Prostate gland (tissue), 2 donors: ENCODE results near the gene FAM135A.

Experiments used
- CTCF ChIP-seq, 4 experiments: fragments of 200-600 bp in 2 of 4; fragments of 450-650 bp in 2 of 4; sonication (generic) in 2 of 4; IDR thresholded peaks; 1 replicate in 3 of 4; 2 replicates in 1 of 4; pipeline ENCODE4 v1.5.1; 2016 to 2019; ENCODE audit warnings: antibody characterized with exemption in 4 of 4, mild to moderate bottlenecking in 2 of 4, moderate library complexity in 2 of 4
- POLR2A ChIP-seq: fragments of 450-650 bp; IDR thresholded peaks from one replicate; pipeline ENCODE4 v1.6.1; 2016; ENCODE audit warnings: antibody characterized with exemption, mild to moderate bottlenecking
- POLR2AphosphoS5 ChIP-seq: sonication (generic); formaldehyde crosslinking; IDR thresholded peaks from one replicate; pipeline ENCODE4 v1.6.1; 2017; ENCODE audit warnings: antibody characterized with exemption

DNA sequence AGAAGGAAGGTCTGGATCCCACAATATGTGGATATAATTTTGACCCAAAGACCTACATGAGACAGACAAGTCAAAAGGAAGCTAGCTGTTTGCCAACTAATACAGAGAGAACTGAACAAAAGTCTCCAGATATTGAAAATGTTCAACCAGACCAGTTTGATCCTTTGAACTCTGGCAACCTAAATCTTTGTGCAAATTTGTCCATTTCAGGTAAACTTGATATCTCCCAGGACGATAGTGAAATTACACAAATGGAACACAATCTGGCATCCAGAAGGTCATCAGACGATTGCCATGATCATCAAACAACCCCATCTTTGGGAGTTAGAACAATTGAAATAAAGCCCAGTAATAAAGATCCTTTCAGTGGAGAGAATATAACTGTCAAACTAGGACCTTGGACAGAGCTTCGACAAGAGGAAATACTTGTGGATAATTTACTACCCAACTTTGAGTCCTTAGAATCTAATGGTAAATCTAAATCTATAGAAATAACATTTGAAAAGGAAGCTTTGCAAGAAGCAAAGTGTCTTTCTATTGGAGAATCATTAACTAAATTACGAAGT is 111.5 kb downstream of the FAM135A start:
- no peak for TF ChIP-seq CTCF (IDR thresholded peaks at IDR 0.05)
- TF ChIP-seq POLR2AphosphoS5: no peak
- no peak for TF ChIP-seq POLR2A
